GM12864 (cell line): Measurements from ENCODE around the gene MED6.
A peak's percentile ranks its signal among the peaks of the same experiment; 100 is the strongest.

Experiments
- DNase-seq: peaks from one replicate; pipeline ENCODE4 v3.0.0-alpha.2; 2011; ENCODE audit warnings: low read depth
- H3K4me3 ChIP-seq: 2 replicates; pipeline ENCODE4 v1.5.1; 2011; ENCODE audit warnings: mild to moderate bottlenecking, low read depth, low read length, control low read depth
- CTCF ChIP-seq: IDR thresholded peaks from 2 replicates; pipeline ENCODE4 v1.5.1; 2011; ENCODE audit warnings: low read depth, mild to moderate bottlenecking, moderate library complexity, low read length, control low read depth, inconsistent platforms; ENCODE audit errors: missing control alignments

MED6 gene

GRCh38 chr14:70642303-70643235, 42.1 kb upstream of the MED6 start:
- no peak for TF ChIP-seq CTCF
- DNase-seq, result no peak
- H3K4me3 ChIP-seq, result peak overlapping the region; percentile 97

- H3K4me3 ChIP-seq, result peak within 1 kb of the TSS; percentile 97
- TF ChIP-seq CTCF, result no peak
- no peak for DNase-seq
These were observed 41.3 kb upstream of the MED6 start, which contains the start of gene TTC9 for GRCh38 chr14:70641548-70642302. Gene TTC9, plus strand, starts transcription at chr14:70641916. Its CDS starts 214 bp downstream, at chr14:70642130.

- DNase-seq, result no peak
- TF ChIP-seq CTCF, result peak; percentile 12
- peak overlapping the region; percentile 97 for H3K4me3 ChIP-seq
These were observed 40.6 kb upstream of the MED6 start for GRCh38 chr14:70640938-70641547.

DNA sequence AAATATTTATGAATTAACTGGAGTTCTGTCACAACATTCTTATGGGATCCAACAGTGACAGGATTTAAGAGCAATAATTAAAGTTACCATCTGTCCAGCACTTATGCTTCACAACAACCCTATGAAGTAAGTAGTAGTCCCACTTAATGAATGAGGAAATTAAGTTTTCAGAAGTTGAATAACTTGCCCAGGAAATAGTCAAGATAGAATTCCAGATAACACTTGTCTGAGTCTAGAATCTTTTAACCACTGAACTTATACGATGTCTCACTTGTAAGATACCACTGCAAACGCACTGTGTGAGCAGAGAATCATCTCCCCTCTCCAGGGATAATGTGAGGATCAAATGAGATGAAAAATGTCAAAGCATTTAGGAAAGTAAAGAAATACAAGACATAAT, 38.0 kb upstream of the MED6 start:
- no peak overlapping the region for H3K4me3 ChIP-seq
- no peak for DNase-seq
- TF ChIP-seq CTCF, result no peak

GRCh38 chr14:70635971-70636595, 35.6 kb upstream of the MED6 start:
- no peak for TF ChIP-seq CTCF
- DNase-seq, result no peak

DNA sequence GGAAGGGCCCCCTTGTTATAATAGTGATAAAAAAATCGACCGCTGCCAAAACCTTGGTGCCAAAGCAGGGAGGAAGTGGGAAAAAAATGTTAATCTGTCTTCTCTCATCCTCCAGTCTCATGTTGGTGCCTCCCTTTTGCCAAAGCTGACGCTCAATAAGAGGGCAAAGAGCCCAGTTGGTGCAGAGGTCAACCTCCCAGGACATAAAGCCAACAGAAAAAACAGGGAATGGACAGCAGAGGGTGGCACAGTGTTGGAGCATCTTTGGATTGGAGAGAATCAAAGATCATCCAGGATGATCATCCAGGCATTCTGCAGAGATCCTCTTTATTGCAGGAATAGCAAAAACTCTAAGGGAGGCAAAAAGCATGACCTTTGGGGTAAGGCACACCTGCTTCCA, 31.5 kb upstream of the MED6 start:
- H3K4me3 ChIP-seq, result no peak overlapping the region
- no peak for DNase-seq
- TF ChIP-seq CTCF, result no peak

More at GRCh38 chr14:70635971-70636595, 35.6 kb upstream of the MED6 start:
- no peak overlapping the region for H3K4me3 ChIP-seq
